GM12872 (cell line): ENCODE data around the gene GJA8.
"Not testable (repeated sequence)": the region's sequence is repeated elsewhere in the genome, so short reads cannot be mapped to it uniquely, and the experiment has no call there.

Source experiments
- CTCF ChIP-seq: IDR thresholded peaks from 3 replicates; pipeline ENCODE4 v1.5.1; 2011; ENCODE audit warnings: low read depth, mild to moderate bottlenecking, low read length, moderate library complexity; ENCODE audit not compliant: insufficient read depth

GJA8 gene

GRCh38 chr1:147913362-147913942 is 10.9 kb downstream of the GJA8 start:
- TF ChIP-seq CTCF: no peak

- TF ChIP-seq CTCF: no peak
Observed at GRCh38 chr1:147919896-147920295, 17.3 kb downstream of the GJA8 start.

- TF ChIP-seq CTCF: no peak
Observed at GRCh38 chr1:147924813-147925212, 22.2 kb downstream of the GJA8 start.

DNA sequence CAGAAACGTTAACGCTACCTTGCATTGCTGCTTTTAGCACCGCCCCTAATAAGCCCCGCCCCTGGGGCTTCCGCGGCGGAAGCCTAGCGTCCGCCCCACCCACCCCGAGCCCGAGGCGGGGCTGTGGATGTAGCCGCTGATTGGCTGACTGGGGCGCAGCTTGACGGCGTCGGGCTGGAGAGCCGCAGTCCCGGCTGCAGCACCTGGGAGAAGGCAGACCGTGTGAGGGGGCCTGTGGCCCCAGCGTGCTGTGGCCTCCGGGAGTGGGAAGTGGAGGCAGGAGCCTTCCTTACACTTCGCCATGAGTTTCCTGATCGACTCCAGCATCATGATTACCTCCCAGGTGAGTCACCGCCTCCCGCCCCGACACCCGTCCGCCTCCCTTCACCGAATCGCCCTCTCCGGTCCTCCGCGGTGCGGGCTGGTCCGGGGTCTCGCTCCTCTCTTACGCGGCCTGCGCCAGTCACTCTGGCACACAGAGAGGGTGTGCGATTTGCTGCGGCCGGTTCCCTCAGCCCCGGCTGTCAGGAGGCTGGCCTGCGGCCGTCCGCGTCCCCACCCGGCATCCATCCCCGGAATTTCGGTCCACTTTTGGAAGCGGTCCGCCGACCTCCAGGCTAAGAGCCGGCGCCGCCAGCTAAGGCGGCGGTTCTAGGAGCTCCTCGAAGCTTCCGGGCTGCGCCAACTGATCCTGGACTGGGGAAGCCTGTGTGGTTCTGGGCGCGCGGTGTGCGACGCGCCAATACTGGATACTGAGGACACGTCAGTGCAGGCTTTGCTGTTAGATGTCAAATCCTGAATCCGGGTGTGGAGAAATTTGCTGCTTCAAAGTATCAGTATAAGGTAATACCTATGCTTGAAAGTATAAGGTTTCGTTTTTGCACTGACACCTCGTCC is 25.9 kb downstream of the GJA8 start, which contains the start of gene GPR89B:
TSS of gene GPR89B (plus strand) at position 185 of the 897 bp plus-strand sequence. CDS start at position 302, 117 bp downstream.
- not testable (repeated sequence) for TF ChIP-seq CTCF
